Measurements from ENCODE around the gene FCRLA. TPM values are rescaled to one million over a fixed set of nuclear protein-coding genes. Genes with fewer than 3 reads are reported as not detected.
"Not testable (repeated sequence)": the region's sequence is repeated elsewhere in the genome, so short reads cannot be mapped to it uniquely, and the experiment has no call there.

Gene FCRLA
- polyA plus RNA-seq, 1 donor (not counting 4 experiments of a cell fraction or from before 2014, with no cell fraction given) = 2.0 TPM

DNA sequence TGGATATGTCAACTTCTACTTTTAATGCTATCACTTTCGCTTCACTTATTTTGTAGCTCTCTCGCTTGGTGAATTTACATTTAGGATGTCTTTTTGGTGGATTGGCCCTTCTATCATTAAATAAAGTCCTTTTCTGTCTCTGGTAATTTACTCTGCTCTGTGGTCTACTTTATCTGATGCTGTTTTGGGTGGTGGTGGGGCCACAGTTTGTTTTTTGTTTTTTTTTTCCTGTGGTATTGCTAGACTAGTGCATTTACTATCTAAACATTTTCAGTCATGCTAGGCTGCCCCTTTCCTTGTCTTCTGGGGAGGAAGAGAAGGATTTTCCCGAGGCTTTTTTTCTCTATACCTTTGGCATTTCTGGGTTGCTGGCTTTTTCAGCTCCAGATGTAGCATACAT is 18.1 kb upstream of the FCRLA start:
- no peaks in the 10 kb centered on the region for H3K36me3 ChIP-seq (ENCODE audit: control insufficient read depth in 2 of 2, extremely low read depth in 1 of 2, insufficient read depth in 2 of 2, low read length in 2 of 2)
- H4K20me1 ChIP-seq (ENCODE audit: control insufficient read depth, extremely low read depth, insufficient read depth, low read length) = no peaks in the 10 kb centered on the region
- no peak overlapping the region for H3K4me3 ChIP-seq (ENCODE audit: control insufficient read depth in 2 of 3, extremely low read depth in 1 of 3, insufficient read depth in 2 of 3, low read depth in 1 of 3, low read length in 3 of 3)
- no peak overlapping the region for H2AFZ ChIP-seq (ENCODE audit: control insufficient read depth, low read length)
- no peaks in the 10 kb centered on the region for H3K27me3 ChIP-seq (ENCODE audit: control insufficient read depth, extremely low read depth, insufficient read depth, low read length)
- no peaks in the 10 kb centered on the region for H3K9me1 ChIP-seq (ENCODE audit: control insufficient read depth, extremely low read depth, insufficient read depth, low read length)
- dilution Hi-C loops (cut with MboI; ENCODE audit: extremely low pct_ligation_motif_present, low sequenced_read_pairs) = no loop called here
- TF ChIP-seq EZH2 (IDR thresholded peaks at IDR 0.05; ENCODE audit: low read length) = no peak
- TF ChIP-seq, protein P1, sequence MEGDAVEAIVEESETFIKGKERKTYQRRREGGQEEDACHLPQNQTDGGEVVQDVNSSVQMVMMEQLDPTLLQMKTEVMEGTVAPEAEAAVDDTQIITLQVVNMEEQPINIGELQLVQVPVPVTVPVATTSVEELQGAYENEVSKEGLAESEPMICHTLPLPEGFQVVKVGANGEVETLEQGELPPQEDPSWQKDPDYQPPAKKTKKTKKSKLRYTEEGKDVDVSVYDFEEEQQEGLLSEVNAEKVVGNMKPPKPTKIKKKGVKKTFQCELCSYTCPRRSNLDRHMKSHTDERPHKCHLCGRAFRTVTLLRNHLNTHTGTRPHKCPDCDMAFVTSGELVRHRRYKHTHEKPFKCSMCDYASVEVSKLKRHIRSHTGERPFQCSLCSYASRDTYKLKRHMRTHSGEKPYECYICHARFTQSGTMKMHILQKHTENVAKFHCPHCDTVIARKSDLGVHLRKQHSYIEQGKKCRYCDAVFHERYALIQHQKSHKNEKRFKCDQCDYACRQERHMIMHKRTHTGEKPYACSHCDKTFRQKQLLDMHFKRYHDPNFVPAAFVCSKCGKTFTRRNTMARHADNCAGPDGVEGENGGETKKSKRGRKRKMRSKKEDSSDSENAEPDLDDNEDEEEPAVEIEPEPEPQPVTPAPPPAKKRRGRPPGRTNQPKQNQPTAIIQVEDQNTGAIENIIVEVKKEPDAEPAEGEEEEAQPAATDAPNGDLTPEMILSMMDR (optimal IDR thresholded peaks at IDR 0.05 in 1 of 3, IDR thresholded peaks at IDR 0.05 in 1 of 3, conservative IDR thresholded peaks at IDR 0.05 in 1 of 3; ENCODE audit: extremely low read depth in 1 of 3, insufficient read depth in 2 of 3, low read length in 3 of 3) = no peak
- H3K4me2 ChIP-seq (ENCODE audit: control insufficient read depth, extremely low read depth, insufficient read depth, low read depth, low read length) = no peak overlapping the region
- DNase-seq (ENCODE audit: low read depth, low spot score) = no peak
- no peak overlapping the region for H3K9ac ChIP-seq (ENCODE audit: control insufficient read depth, extremely low read depth, insufficient read depth, low read length)
- H3K4me1 ChIP-seq (ENCODE audit: control insufficient read depth, extremely low read depth, insufficient read depth, low read length) = no peaks in the 10 kb centered on the region
- no peaks in the 10 kb centered on the region for H3K9me3 ChIP-seq (ENCODE audit: control insufficient read depth, low read depth, low read length)
- H3K79me2 ChIP-seq (ENCODE audit: control insufficient read depth, insufficient read depth, low read length) = no peaks in the 10 kb centered on the region
- no peak overlapping the region for H3K27ac ChIP-seq (ENCODE audit: control insufficient read depth, insufficient read depth, low read length)
- FAIRE-seq = no peak

DNA sequence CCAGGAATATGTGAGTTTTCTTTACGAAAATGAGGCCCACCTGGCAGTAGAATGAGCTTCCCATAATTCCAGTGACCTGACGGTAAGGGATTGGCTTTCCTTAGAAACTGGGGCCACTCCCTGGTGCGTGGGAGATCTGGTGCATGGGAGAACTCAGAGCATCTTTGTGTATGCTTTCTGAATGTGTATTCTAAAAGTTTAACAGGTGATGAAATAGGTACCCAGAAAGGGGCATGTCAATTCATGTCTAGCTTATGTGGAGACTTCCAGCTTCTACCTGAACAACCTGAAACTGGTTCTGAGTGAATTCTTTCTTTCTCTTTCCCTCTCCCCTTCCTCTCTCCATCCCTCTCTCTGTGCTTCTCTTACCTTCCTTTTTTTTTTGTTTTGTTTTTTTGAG is 15.2 kb upstream of the FCRLA start:
- TF ChIP-seq, protein P1 (optimal IDR thresholded peaks at IDR 0.05 in 1 of 3, IDR thresholded peaks at IDR 0.05 in 1 of 3, conservative IDR thresholded peaks at IDR 0.05 in 1 of 3; ENCODE audit: extremely low read depth in 1 of 3, insufficient read depth in 2 of 3, low read length in 3 of 3) = no peak
- no peak for TF ChIP-seq EZH2 (IDR thresholded peaks at IDR 0.05; ENCODE audit: low read length)
- dilution Hi-C loops (cut with MboI; ENCODE audit: extremely low pct_ligation_motif_present, low sequenced_read_pairs) = no loop called here
- Histone ChIP-seq H3K9ac (ENCODE audit: control insufficient read depth, extremely low read depth, insufficient read depth, low read length) (no peak overlapping the region), H3K4me2 (ENCODE audit: control insufficient read depth, extremely low read depth, insufficient read depth, low read depth, low read length) (no peak overlapping the region), H3K36me3 (ENCODE audit: control insufficient read depth in 2 of 2, extremely low read depth in 1 of 2, insufficient read depth in 2 of 2, low read length in 2 of 2) (no peaks in the 10 kb centered on the region), H3K27ac (ENCODE audit: control insufficient read depth, insufficient read depth, low read length) (no peak overlapping the region), H3K9me3 (ENCODE audit: control insufficient read depth, low read depth, low read length) (no peaks in the 10 kb centered on the region), H3K9me1 (ENCODE audit: control insufficient read depth, extremely low read depth, insufficient read depth, low read length) (no peaks in the 10 kb centered on the region), H2AFZ (ENCODE audit: control insufficient read depth, low read length) (no peak overlapping the region), H3K4me3 (ENCODE audit: control insufficient read depth in 2 of 3, extremely low read depth in 1 of 3, insufficient read depth in 2 of 3, low read depth in 1 of 3, low read length in 3 of 3) (no peak overlapping the region), H3K27me3 (ENCODE audit: control insufficient read depth, extremely low read depth, insufficient read depth, low read length) (no peaks in the 10 kb centered on the region), H3K79me2 (ENCODE audit: control insufficient read depth, insufficient read depth, low read length) (no peaks in the 10 kb centered on the region), H3K4me1 (ENCODE audit: control insufficient read depth, extremely low read depth, insufficient read depth, low read length) (no peaks in the 10 kb centered on the region), H4K20me1 (ENCODE audit: control insufficient read depth, extremely low read depth, insufficient read depth, low read length) (no peaks in the 10 kb centered on the region)
- no peak for FAIRE-seq
- DNase-seq (ENCODE audit: low read depth, low spot score) = no peak

DNA sequence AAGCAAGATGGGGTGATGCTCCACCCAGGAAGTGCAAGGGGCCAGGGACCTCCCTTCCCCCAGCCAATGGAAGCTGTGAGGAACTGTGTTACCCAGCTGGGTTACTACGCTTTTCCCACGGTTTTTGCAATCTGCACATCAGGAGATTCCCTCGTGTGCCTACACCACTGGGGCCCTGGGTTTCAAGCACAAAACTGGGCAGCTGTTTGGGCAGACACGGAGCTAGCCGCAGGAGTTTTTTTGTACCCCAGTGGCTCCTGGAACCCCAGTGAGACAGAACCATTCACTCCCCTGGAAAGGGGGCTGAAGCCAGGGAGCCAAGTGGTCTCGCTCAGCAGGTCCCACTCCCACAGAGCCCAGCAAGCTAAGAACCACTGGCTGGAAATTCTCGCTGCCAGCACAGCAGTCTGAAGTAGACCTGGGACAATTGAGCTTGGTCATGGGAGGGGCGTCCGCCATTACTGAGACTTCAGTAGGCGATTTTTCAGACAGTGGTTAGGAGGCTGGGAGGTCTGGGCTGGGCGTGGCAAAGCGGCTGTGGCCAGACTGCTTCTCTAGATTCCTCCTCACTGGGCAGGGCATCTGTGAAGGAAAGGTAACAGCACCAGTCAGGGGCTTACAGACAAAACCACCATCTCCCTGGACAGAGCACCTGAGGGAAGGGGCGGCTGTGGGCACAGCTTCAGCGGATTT is 13.9 kb upstream of the FCRLA start:
- dilution Hi-C loops (cut with MboI; ENCODE audit: extremely low pct_ligation_motif_present, low sequenced_read_pairs); H3K36me3 ChIP-seq (ENCODE audit: control insufficient read depth in 2 of 2, extremely low read depth in 1 of 2, insufficient read depth in 2 of 2, low read length in 2 of 2); H3K4me1 ChIP-seq (ENCODE audit: control insufficient read depth, extremely low read depth, insufficient read depth, low read length); H3K9ac ChIP-seq (ENCODE audit: control insufficient read depth, extremely low read depth, insufficient read depth, low read length); H2AFZ ChIP-seq (ENCODE audit: control insufficient read depth, low read length); H3K27ac ChIP-seq (ENCODE audit: control insufficient read depth, insufficient read depth, low read length); H3K9me1 ChIP-seq (ENCODE audit: control insufficient read depth, extremely low read depth, insufficient read depth, low read length); DNase-seq (ENCODE audit: low read depth, low spot score); FAIRE-seq; H3K79me2 ChIP-seq (ENCODE audit: control insufficient read depth, insufficient read depth, low read length); H3K4me3 ChIP-seq (ENCODE audit: control insufficient read depth in 2 of 3, extremely low read depth in 1 of 3, insufficient read depth in 2 of 3, low read depth in 1 of 3, low read length in 3 of 3); H3K4me2 ChIP-seq (ENCODE audit: control insufficient read depth, extremely low read depth, insufficient read depth, low read depth, low read length); H3K9me3 ChIP-seq (ENCODE audit: control insufficient read depth, low read depth, low read length); H3K27me3 ChIP-seq (ENCODE audit: control insufficient read depth, extremely low read depth, insufficient read depth, low read length); H4K20me1 ChIP-seq (ENCODE audit: control insufficient read depth, extremely low read depth, insufficient read depth, low read length): not testable (repeated sequence)

DNA sequence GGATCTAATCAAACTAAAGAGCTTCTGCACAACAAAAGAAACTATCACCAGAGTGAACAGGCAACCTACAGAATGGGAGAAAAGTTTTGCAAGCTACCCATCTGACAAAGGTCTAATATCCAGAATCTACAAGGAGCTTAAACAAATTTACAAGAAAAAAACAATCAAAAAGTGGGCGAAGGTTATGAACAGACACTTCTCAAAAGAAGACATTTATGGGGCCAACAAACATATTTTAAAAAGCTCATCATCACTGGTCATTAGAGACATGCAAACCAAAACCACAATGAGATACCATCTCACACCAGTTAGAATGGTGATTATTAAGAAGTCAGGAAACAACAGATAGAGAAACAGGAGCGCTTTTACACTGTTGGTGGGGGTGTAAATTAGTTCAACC is 8.7 kb upstream of the FCRLA start:
- H3K79me2 ChIP-seq (ENCODE audit: control insufficient read depth, insufficient read depth, low read length); FAIRE-seq; H3K36me3 ChIP-seq (ENCODE audit: control insufficient read depth in 2 of 2, extremely low read depth in 1 of 2, insufficient read depth in 2 of 2, low read length in 2 of 2); H3K9me1 ChIP-seq (ENCODE audit: control insufficient read depth, extremely low read depth, insufficient read depth, low read length); H3K27ac ChIP-seq (ENCODE audit: control insufficient read depth, insufficient read depth, low read length); H3K4me3 ChIP-seq (ENCODE audit: control insufficient read depth in 2 of 3, extremely low read depth in 1 of 3, insufficient read depth in 2 of 3, low read depth in 1 of 3, low read length in 3 of 3); H3K9me3 ChIP-seq (ENCODE audit: control insufficient read depth, low read depth, low read length); H3K27me3 ChIP-seq (ENCODE audit: control insufficient read depth, extremely low read depth, insufficient read depth, low read length); H3K4me1 ChIP-seq (ENCODE audit: control insufficient read depth, extremely low read depth, insufficient read depth, low read length); dilution Hi-C loops (cut with MboI; ENCODE audit: extremely low pct_ligation_motif_present, low sequenced_read_pairs); H3K9ac ChIP-seq (ENCODE audit: control insufficient read depth, extremely low read depth, insufficient read depth, low read length); H2AFZ ChIP-seq (ENCODE audit: control insufficient read depth, low read length); H3K4me2 ChIP-seq (ENCODE audit: control insufficient read depth, extremely low read depth, insufficient read depth, low read depth, low read length); H4K20me1 ChIP-seq (ENCODE audit: control insufficient read depth, extremely low read depth, insufficient read depth, low read length); DNase-seq (ENCODE audit: low read depth, low spot score): not testable (repeated sequence)
